Daoy (cell line): ENCODE data around the gene KLHL35. TPM values are rescaled to one million over a fixed set of nuclear protein-coding genes. Genes with fewer than 3 reads are reported as not detected.
A peak's percentile ranks its signal among the peaks of the same experiment; 100 is the strongest.
"Not testable (repeated sequence)": the region's sequence is repeated elsewhere in the genome, so short reads cannot be mapped to it uniquely, and the experiment has no call there.

Experiments used
- DNase-seq: peaks from one replicate; pipeline ENCODE4 v3.0.0-alpha.2; 2015; ENCODE audit warnings: low read depth
- total RNA-seq: library from RNA; depleted of rRNA; stranded (reverse); fragments of >200 nt; shearing (Covaris generic); gene quantifications from 2 replicates; pipeline ENCODE4 v1.2.3, GENCODE V29; 2014; rRNA removed

The KLHL35 gene
- total RNA-seq, 1 experiment from 2014 or later: 8.7 TPM

- DNase-seq: peak; percentile 79
Measured at GRCh38 chr11:75388386-75389275, 44.4 kb downstream of the KLHL35 start.

- DNase-seq: no peak
Measured at GRCh38 chr11:75387736-75388294, 45.2 kb downstream of the KLHL35 start.

- no peak for DNase-seq
Measured at GRCh38 chr11:75386942-75387630, 45.9 kb downstream of the KLHL35 start.

- peak; percentile 73 for DNase-seq
Measured at GRCh38 chr11:75384438-75385080, 48.4 kb downstream of the KLHL35 start.

- DNase-seq: no peak
Measured at GRCh38 chr11:75383246-75383645, 49.8 kb downstream of the KLHL35 start.

GRCh38 chr11:75380716-75381420 is 52.1 kb downstream of the KLHL35 start:
- no peak for DNase-seq

- no peak for DNase-seq
Measured at GRCh38 chr11:75380245-75380644, 52.8 kb downstream of the KLHL35 start.

GRCh38 chr11:75378776-75379175 is 54.2 kb downstream of the KLHL35 start:
- DNase-seq: not testable (repeated sequence)

GRCh38 chr11:75376175-75376574 is 56.8 kb downstream of the KLHL35 start:
- DNase-seq: no peak

GRCh38 chr11:75375626-75376025 is 57.4 kb downstream of the KLHL35 start:
- no peak for DNase-seq

- no peak for DNase-seq
Measured at GRCh38 chr11:75374646-75375045, 58.4 kb downstream of the KLHL35 start.

GRCh38 chr11:75373201-75373600 is 59.8 kb downstream of the KLHL35 start:
- DNase-seq: no peak

Other genes starting within 250 kb of the KLHL35 start
- not detected in 2 replicates for gene TPBGL, start 192.4 kb downstream of the KLHL35 start, total RNA-seq
- 9.5 and 12.8 TPM in 2 replicates for gene ARRB1, start 81.5 kb downstream of the KLHL35 start, total RNA-seq
- 1,954 and 2,024 TPM in 2 replicates for gene RPS3, start 33.7 kb downstream of the KLHL35 start, total RNA-seq
- 2.6 and 3.7 TPM in 2 replicates for gene GDPD5, start 92.7 kb upstream of the KLHL35 start, total RNA-seq
- 300 and 415 TPM in 2 replicates for gene SERPINH1, start 129.1 kb upstream of the KLHL35 start, total RNA-seq
- 0.36 and 0.40 TPM in 2 replicates for gene MAP6, start 235.8 kb upstream of the KLHL35 start, total RNA-seq